Kidney (tissue), 14 donors: ENCODE data around the gene BNIP3. TPM values are rescaled to one million over a fixed set of nuclear protein-coding genes. Genes with fewer than 3 reads are reported as not detected.

Experiments used
- DNase-seq, 5 donors: peaks; one replicate each; pipeline ENCODE4 v3.0.0-alpha.2; 2013 to 2020
- FAIRE-seq: peaks from 2 replicates; lab custom pipeline; 2012; peaks lifted over from hg19 to GRCh38; lab: Jason Lieb, UNC
- H3K27ac ChIP-seq, 2 donors: one replicate each; pipeline ENCODE4 v1.7.0; 2013; ENCODE audit warnings: low read depth in 2 of 2, low read length in 2 of 2, inconsistent platforms in 1 of 2
- H3K27me3 ChIP-seq: one replicate; pipeline ENCODE4 v1.7.1; 2013; ENCODE audit warnings: low read length, inconsistent platforms; ENCODE audit not compliant: control insufficient read depth, insufficient read depth
- H3K36me3 ChIP-seq, 3 donors: one replicate each; pipeline versions ENCODE4 v1.7.0 to v1.7.1; 2013; ENCODE audit warnings: low read length in 3 of 3, control low read depth in 1 of 3, inconsistent platforms in 1 of 3; ENCODE audit not compliant: insufficient read depth in 3 of 3, control insufficient read depth in 2 of 3
- H3K4me1 ChIP-seq, 3 donors: one replicate each; pipeline versions ENCODE4 v1.7.0 to v1.7.1; 2013; ENCODE audit warnings: low read length in 3 of 3, inconsistent platforms in 1 of 3, low read depth in 1 of 3; ENCODE audit not compliant: control insufficient read depth in 2 of 3, insufficient read depth in 2 of 3
- H3K4me3 ChIP-seq, 3 donors: one replicate each; pipeline versions ENCODE4 v1.7.0 to v1.8.1; 2013; ENCODE audit warnings: low read length in 3 of 3, control low read depth in 1 of 3, inconsistent platforms in 1 of 3
- H3K9ac ChIP-seq, 3 donors: one replicate each; pipeline versions ENCODE4 v1.7.0 to v1.7.1; 2013; ENCODE audit warnings: low read length in 3 of 3, control low read depth in 1 of 3, inconsistent platforms in 1 of 3
- H3K9me3 ChIP-seq, 3 donors: one replicate each; pipeline versions ENCODE4 v1.7.0 to v1.7.1; 2013; ENCODE audit warnings: low read length in 3 of 3, control low read depth in 1 of 3, inconsistent platforms in 1 of 3; ENCODE audit not compliant: control insufficient read depth in 2 of 3, insufficient read depth in 1 of 3
- CTCF ChIP-seq: IDR thresholded peaks from 3 replicates; pipeline ENCODE4 v1.5.1; 2012; ENCODE audit warnings: mild to moderate bottlenecking, moderate library complexity, borderline replicate concordance; ENCODE audit not compliant: insufficient read depth; ENCODE audit errors: extremely low read depth
- intact Hi-C: fragments of 100-400 bp; cut with DNase I; formaldehyde crosslinking; loops from one replicate; pipeline ENCODE4 v1.11.1; 2022
- polyA plus RNA-seq: library from polyadenylated mRNA; stranded (reverse); fragments of 350-450 nt; fragmentation: Illumina TruSeq; extraction: RNeasy Lipid Tissue Mini Kit (QIAGEN cat#74804); gene quantifications from one replicate; pipeline ENCODE4 v1.2.3, GENCODE V29; 2014; ENCODE audit warnings: low read depth, low replicate concordance; ENCODE audit not compliant: insufficient read depth
- total RNA-seq: library from RNA; stranded (reverse); fragmentation: NEBNext Ultra II Directional; extraction: Animal tissue kit (Norgen Biotek cat#: 25700); gene quantifications from one replicate; pipeline ENCODE4 v1.2.1, GENCODE V29; 2021
- donor health status: control.
- donor health status: control.
- donor health status: control.
- donor health status: control.
- donor health status: control.
- donor health status: DM: yes; HTN: yes; CAD: no.
- donor health status: Normal renal cell carcinoma (clear cell type).

Gene BNIP3
- total and polyA plus RNA-seq, 2 donors from 2014 or later, result 49.6 to 75.4 TPM

- intact Hi-C loops, result no loop called here
- no peaks in the 10 kb centered on the region for H3K9me3 ChIP-seq
- H3K9ac ChIP-seq, result no peak overlapping the region
- H3K4me3 ChIP-seq, result no peak overlapping the region
- no peak overlapping the region for H3K27ac ChIP-seq
- no peaks in the 10 kb centered on the region for H3K4me1 ChIP-seq
- no peak for TF ChIP-seq CTCF
- FAIRE-seq (no peak), DNase-seq (peak in 1 of 5 donors; percentile 2)
- no peaks in the 10 kb centered on the region for H3K27me3 ChIP-seq
- no peaks in the 10 kb centered on the region for H3K36me3 ChIP-seq
Measured at GRCh38 chr10:132028706-132029105, 47.0 kb upstream of the BNIP3 start.

- DNase-seq (peak in 1 of 5 donors; percentile 1), FAIRE-seq (no peak)
- Histone ChIP-seq H3K36me3 (no peaks in the 10 kb centered on the region), H3K4me1 (no peaks in the 10 kb centered on the region), H3K9me3 (no peaks in the 10 kb centered on the region), H3K4me3 (no peak overlapping the region), H3K27me3 (peaks cover 5% of the 10 kb centered on the region), H3K9ac (no peak overlapping the region), H3K27ac (no peak overlapping the region)
- TF ChIP-seq CTCF, result no peak
- intact Hi-C loops, result no loop called here
Measured at GRCh38 chr10:132027423-132027983, 45.8 kb upstream of the BNIP3 start.

- intact Hi-C loops, result loop anchor here (5.0 kb wide), 1 partner anchor 136 kb away; no protein-coding TSS in a partner anchor
- Histone ChIP-seq H3K36me3 (no peaks in the 10 kb centered on the region), H3K9me3 (no peaks in the 10 kb centered on the region), H3K4me1 (no peaks in the 10 kb centered on the region), H3K4me3 (peak overlapping the region in 2 of 3 donors; percentile 31 to 56), H3K9ac (peak overlapping the region in 1 of 3 donors; percentile 3), H3K27me3 (peaks cover 5% of the 10 kb centered on the region), H3K27ac (no peak overlapping the region)
- FAIRE-seq, result peak; percentile 52
- DNase-seq, result peak; percentile 80 to 92 (median 86)
- TF ChIP-seq CTCF, result peak; percentile 95
Measured at GRCh38 chr10:132023092-132023811, 41.5 kb upstream of the BNIP3 start.
